ENCODE measurements around the gene ST14.

- no peak for TF ChIP-seq POLR2AphosphoS5 (IDR thresholded peaks at IDR 0.05; ENCODE audit: low read depth)
- TF ChIP-seq CTCF (IDR thresholded peaks at IDR 0.05; ENCODE audit: insufficient read depth, low read length): no peak
Observed at GRCh38 chr11:130214861-130215530, 55.4 kb downstream of the ST14 start.
